OCI-LY7 (cell line): ENCODE measurements around the gene TBX4. TPM values are rescaled to one million over a fixed set of nuclear protein-coding genes. Genes with fewer than 3 reads are reported as not detected.

Experiments used
- BruUV-seq: library from RNA; stranded (reverse); fragments of 400-500 nt; replicated peaks from 2 replicates; lab custom pipeline; 2021; lab: Mats Ljungman, UMichigan
- CTCF ChIA-PET: fragments of 300-600 bp; sonication (Branson Sonifier 250); formaldehyde crosslinking; loops from one replicate; lab custom pipeline; 2022; ENCODE audit warnings: antibody characterized with exemption; ENCODE audit not compliant: unreplicated experiment; lab: Charles Lee
- POLR2A ChIA-PET: fragments of 300-600 bp; sonication (Branson Sonifier 250); formaldehyde crosslinking; loops from one replicate; lab custom pipeline; 2022; ENCODE audit warnings: antibody characterized with exemption; lab: Charles Lee
- DNase-seq: peaks from one replicate; pipeline ENCODE4 v3.0.0-alpha.2; 2015; ENCODE audit warnings: low spot score
- H2AFZ ChIP-seq: fragments of 200-600 bp; sonication (generic), shearing (Covaris generic); 2 replicates; pipeline ENCODE4 v1.6.1; 2014; ENCODE audit warnings: mild to moderate bottlenecking, antibody characterized with exemption, low read length, moderate library complexity
- H3K27ac ChIP-seq: fragments of 200-600 bp; sonication (generic); 2 replicates; pipeline ENCODE4 v1.5.1; 2014; ENCODE audit warnings: mixed run types, low read depth, mild to moderate bottlenecking, moderate library complexity, low read length, inconsistent platforms; ENCODE audit not compliant: poor library complexity, severe bottlenecking
- H3K36me3 ChIP-seq: fragments of 200-600 bp; sonication (generic); 2 replicates; pipeline ENCODE4 v1.6.1; 2014; ENCODE audit warnings: mild to moderate bottlenecking, antibody characterized with exemption, low read length, moderate library complexity, mixed read lengths; ENCODE audit not compliant: insufficient read depth
- H3K4me1 ChIP-seq: fragments of 200-600 bp; sonication (generic); 2 replicates; pipeline ENCODE4 v1.5.1; 2014; ENCODE audit warnings: mild to moderate bottlenecking, low read length; ENCODE audit not compliant: insufficient read depth, poor library complexity, severe bottlenecking
- H3K4me2 ChIP-seq: fragments of 200-600 bp; sonication (generic); 2 replicates; pipeline ENCODE4 v1.6.1; 2014; ENCODE audit warnings: mild to moderate bottlenecking, low read length
- H3K4me3 ChIP-seq: fragments of 200-600 bp; sonication (generic); 2 replicates; pipeline ENCODE4 v1.5.1; 2014; ENCODE audit warnings: mild to moderate bottlenecking, low read depth, low read length; ENCODE audit not compliant: poor library complexity, severe bottlenecking
- H3K79me2 ChIP-seq: fragments of 200-600 bp; sonication (generic); 2 replicates; pipeline ENCODE4 v1.6.1; 2016; ENCODE audit warnings: low read depth, mild to moderate bottlenecking, low read length, moderate library complexity, mixed read lengths; ENCODE audit not compliant: insufficient read depth
- H3K9me2 ChIP-seq: fragments of 200-600 bp; sonication (generic); 2 replicates; pipeline ENCODE4 v1.6.1; 2016; ENCODE audit warnings: mild to moderate bottlenecking, low read length, mixed read lengths; ENCODE audit not compliant: insufficient read depth
- H3K9me3 ChIP-seq: fragments of 200-600 bp; sonication (generic); 2 replicates; pipeline ENCODE4 v1.6.1; 2014; ENCODE audit warnings: mild to moderate bottlenecking, mixed run types, low read length, mixed read lengths
- H4K20me1 ChIP-seq: fragments of 200-600 bp; sonication (generic); 2 replicates; pipeline ENCODE4 v1.6.1; 2014; ENCODE audit warnings: mild to moderate bottlenecking, antibody characterized with exemption, low read length, moderate library complexity, mixed read lengths; ENCODE audit not compliant: insufficient read depth
- EZH2phosphoT487 ChIP-seq: fragments of 200-600 bp; sonication (generic); IDR thresholded peaks from 2 replicates; pipeline ENCODE4 v1.6.1; 2018; ENCODE audit warnings: low read depth, borderline replicate concordance, mild to moderate bottlenecking, mixed run types, antibody characterized with exemption, low read length, moderate library complexity, mixed read lengths
- intact Hi-C: fragments of 100-400 bp; cut with micrococcal nuclease; formaldehyde crosslinking; loops from one replicate; pipeline ENCODE4 v1.10.0; 2022; ENCODE audit not compliant: unreplicated experiment
- total RNA-seq, 2 experiments: library from RNA; depleted of rRNA in 1 of 2; stranded (reverse); fragments of >200 nt in 1 of 2; shearing (Covaris generic) in 1 of 2; gene quantifications; 2 replicates each; pipeline ENCODE4 v1.2.3, GENCODE V29; 2014 to 2022
- TF ChIP-seq, protein P1 (sequence below): fragments of 200-600 bp; sonication (generic); conservative IDR thresholded peaks from 2 replicates; pipeline ENCODE4 v1.5.1; 2014; ENCODE audit warnings: mild to moderate bottlenecking, antibody characterized with exemption, low read length, moderate library complexity, mixed read lengths

Gene TBX4
- total RNA-seq, 2 experiments from 2014 or later = not detected

DNA sequence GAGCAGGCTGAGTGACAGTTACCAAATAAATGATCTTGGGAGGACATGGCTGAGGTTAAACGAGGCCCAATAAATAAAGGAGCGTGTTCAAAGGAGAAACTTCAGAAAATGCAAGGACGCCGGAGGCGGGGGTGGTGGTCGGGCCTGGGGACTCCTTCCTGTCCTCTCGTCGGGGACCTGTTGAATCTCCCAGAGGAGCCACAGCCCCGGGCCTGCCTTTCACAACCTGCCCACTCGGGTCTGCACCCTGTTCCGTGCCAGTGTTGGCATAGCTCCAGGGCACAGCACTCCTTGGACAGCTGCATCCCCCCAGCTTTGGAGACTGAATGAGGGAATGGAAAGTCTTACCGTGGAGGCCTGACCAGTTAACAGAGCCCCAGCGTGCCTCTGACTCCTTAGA lies 8.1 kb upstream of the TBX4 start:
- intact Hi-C loops = no loop called here
- Histone ChIP-seq H3K4me2 (no peak overlapping the region), H3K4me3 (no peak overlapping the region), H3K9me3 (no peaks in the 10 kb centered on the region), H4K20me1 (no peaks in the 10 kb centered on the region), H2AFZ (no peak overlapping the region), H3K36me3 (no peaks in the 10 kb centered on the region), H3K4me1 (no peaks in the 10 kb centered on the region), H3K27ac (no peak overlapping the region), H3K79me2 (no peaks in the 10 kb centered on the region), H3K9me2 (no peaks in the 10 kb centered on the region)
- TF ChIP-seq, protein P1, sequence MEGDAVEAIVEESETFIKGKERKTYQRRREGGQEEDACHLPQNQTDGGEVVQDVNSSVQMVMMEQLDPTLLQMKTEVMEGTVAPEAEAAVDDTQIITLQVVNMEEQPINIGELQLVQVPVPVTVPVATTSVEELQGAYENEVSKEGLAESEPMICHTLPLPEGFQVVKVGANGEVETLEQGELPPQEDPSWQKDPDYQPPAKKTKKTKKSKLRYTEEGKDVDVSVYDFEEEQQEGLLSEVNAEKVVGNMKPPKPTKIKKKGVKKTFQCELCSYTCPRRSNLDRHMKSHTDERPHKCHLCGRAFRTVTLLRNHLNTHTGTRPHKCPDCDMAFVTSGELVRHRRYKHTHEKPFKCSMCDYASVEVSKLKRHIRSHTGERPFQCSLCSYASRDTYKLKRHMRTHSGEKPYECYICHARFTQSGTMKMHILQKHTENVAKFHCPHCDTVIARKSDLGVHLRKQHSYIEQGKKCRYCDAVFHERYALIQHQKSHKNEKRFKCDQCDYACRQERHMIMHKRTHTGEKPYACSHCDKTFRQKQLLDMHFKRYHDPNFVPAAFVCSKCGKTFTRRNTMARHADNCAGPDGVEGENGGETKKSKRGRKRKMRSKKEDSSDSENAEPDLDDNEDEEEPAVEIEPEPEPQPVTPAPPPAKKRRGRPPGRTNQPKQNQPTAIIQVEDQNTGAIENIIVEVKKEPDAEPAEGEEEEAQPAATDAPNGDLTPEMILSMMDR = no peak
- no peak for TF ChIP-seq EZH2phosphoT487
- CTCF ChIA-PET = no interaction called here
- BruUV-seq = no TSS peak
- POLR2A ChIA-PET = interaction anchor here (0.6 kb wide), 1 partner anchor 18 kb away, joined by 3 read pairs; no protein-coding TSS in a partner anchor
- DNase-seq = no peak

DNA sequence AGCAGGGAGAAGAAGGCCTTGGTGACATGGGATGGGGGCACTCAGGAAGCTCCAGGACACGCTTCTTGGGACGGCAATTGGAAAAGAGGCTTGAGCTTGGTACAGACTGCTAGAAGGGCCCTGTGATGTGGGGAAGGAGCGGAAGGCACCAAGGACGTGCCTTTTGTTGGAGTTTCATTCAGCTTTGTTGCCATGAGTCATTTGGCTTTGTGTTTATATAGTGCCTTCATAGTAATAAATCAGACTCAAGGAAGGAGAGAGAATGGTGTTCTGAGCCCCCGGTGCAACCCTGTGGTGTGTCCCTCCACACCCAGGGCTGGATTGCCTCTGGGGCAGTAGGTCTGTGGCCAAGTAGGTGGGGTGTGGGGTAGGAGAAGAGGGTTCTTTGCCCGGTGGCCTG lies 7.4 kb upstream of the TBX4 start:
- Histone ChIP-seq H3K9me2 (no peaks in the 10 kb centered on the region), H4K20me1 (no peaks in the 10 kb centered on the region), H3K79me2 (no peaks in the 10 kb centered on the region), H3K36me3 (no peaks in the 10 kb centered on the region), H2AFZ (no peak overlapping the region), H3K4me3 (no peak overlapping the region), H3K9me3 (no peaks in the 10 kb centered on the region), H3K4me2 (no peak overlapping the region), H3K27ac (no peak overlapping the region), H3K4me1 (no peaks in the 10 kb centered on the region)
- no TSS peak for BruUV-seq
- CTCF ChIA-PET = no interaction called here
- no peak for DNase-seq
- POLR2A ChIA-PET = no interaction called here
- TF ChIP-seq EZH2phosphoT487 = no peak
- TF ChIP-seq, protein P1 = no peak
- intact Hi-C loops = no loop called here

DNA sequence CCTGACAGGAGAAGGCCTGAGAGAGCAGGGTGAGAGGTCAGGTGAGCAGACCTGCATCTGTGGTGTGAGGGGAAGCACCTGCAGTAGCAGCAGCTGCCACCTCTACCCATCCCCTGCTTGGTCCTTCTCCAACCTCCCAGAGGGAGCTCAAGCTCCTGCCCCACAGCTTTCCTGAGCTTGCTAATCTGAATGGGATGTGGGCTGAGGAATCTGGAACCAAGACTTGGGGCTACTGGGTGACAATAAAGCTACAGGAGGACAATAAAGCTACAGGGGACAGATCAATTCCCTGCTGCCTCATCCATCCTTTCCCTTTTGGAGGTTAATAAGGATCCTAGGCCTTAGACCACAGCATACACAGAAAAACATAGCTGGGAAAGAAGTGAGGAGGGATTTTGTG lies 4.9 kb upstream of the TBX4 start:
- CTCF ChIA-PET = interaction anchor here (0.5 kb wide), 1 partner anchor 221 kb away, joined by 4 read pairs; no protein-coding TSS in a partner anchor
- Histone ChIP-seq H3K9me3 (no peaks in the 10 kb centered on the region), H2AFZ (no peak overlapping the region), H3K4me1 (no peaks in the 10 kb centered on the region), H3K79me2 (no peaks in the 10 kb centered on the region), H3K4me3 (no peak overlapping the region), H3K36me3 (no peaks in the 10 kb centered on the region), H3K27ac (no peak overlapping the region), H3K9me2 (no peaks in the 10 kb centered on the region), H4K20me1 (no peaks in the 10 kb centered on the region), H3K4me2 (no peak overlapping the region)
- DNase-seq = no peak
- POLR2A ChIA-PET = interaction anchor here (0.6 kb wide), 3 partner anchors 14 to 508 kb away, joined by 3 to 5 read pairs (median 4); no protein-coding TSS in a partner anchor
- BruUV-seq = no TSS peak
- intact Hi-C loops = no loop called here
- no peak for TF ChIP-seq EZH2phosphoT487
